GM18508 (cell line): ENCODE measurements around the gene NAIF1.
"Not testable (repeated sequence)": the region's sequence is repeated elsewhere in the genome, so short reads cannot be mapped to it uniquely, and the experiment has no call there.

ENCODE experiments used
- ATAC-seq: cut with Tn5 transposase; IDR thresholded peaks from one replicate; pipeline ENCODE4 v1.9.1; 2021; ENCODE audit warnings: moderate number of reproducible peaks; ENCODE audit not compliant: insufficient read depth, unreplicated experiment

The NAIF1 gene, protein sequence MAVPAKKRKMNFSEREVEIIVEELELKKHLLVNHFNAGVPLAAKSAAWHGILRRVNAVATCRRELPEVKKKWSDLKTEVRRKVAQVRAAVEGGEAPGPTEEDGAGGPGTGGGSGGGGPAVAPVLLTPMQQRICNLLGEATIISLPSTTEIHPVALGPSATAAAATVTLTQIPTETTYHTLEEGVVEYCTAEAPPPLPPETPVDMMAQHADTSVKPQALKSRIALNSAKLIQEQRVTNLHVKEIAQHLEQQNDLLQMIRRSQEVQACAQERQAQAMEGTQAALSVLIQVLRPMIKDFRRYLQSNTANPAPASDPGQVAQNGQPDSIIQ

DNA sequence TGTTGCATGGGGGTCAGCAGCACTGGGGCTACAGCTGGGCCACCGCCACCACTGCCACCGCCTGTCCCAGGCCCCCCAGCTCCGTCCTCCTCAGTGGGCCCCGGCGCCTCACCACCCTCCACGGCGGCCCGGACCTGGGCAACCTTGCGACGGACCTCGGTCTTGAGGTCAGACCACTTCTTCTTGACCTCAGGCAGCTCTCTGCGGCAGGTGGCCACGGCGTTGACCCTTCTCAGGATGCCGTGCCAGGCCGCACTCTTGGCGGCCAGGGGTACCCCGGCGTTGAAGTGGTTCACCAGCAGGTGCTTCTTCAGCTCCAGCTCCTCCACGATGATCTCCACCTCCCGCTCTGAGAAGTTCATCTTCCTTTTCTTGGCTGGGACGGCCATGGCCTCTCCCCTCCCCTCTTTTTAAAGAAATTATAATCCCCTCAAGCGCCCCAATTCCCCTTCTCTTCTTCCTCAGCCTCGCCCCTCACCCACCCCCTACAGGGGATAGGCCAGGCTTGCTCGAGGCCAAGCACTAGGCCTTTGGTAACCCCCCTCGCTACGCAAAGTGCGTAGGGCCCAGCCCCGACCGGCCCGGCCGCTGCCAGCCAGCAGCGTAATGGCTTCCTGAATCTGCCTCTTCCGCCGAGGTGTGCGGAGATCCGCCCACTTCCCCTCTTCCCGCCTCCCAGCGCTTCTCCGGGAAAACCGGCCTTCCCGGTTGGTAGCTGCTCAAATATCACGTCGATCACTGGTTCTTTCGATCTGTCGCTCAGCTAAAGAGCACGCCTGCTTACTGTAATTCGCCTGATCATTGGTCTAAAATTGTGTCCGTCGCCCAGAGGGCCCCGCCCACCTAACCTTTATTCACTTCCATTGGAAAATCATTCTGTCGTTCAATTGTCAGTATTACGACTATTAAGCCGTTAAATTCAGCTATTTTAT is at the start of gene NAIF1:
Gene NAIF1, minus strand, starts transcription at position 608 of the 932 bp plus-strand sequence. Its CDS starts 219 bp downstream, at position 389.
- peak; percentile 42 for ATAC-seq

DNA sequence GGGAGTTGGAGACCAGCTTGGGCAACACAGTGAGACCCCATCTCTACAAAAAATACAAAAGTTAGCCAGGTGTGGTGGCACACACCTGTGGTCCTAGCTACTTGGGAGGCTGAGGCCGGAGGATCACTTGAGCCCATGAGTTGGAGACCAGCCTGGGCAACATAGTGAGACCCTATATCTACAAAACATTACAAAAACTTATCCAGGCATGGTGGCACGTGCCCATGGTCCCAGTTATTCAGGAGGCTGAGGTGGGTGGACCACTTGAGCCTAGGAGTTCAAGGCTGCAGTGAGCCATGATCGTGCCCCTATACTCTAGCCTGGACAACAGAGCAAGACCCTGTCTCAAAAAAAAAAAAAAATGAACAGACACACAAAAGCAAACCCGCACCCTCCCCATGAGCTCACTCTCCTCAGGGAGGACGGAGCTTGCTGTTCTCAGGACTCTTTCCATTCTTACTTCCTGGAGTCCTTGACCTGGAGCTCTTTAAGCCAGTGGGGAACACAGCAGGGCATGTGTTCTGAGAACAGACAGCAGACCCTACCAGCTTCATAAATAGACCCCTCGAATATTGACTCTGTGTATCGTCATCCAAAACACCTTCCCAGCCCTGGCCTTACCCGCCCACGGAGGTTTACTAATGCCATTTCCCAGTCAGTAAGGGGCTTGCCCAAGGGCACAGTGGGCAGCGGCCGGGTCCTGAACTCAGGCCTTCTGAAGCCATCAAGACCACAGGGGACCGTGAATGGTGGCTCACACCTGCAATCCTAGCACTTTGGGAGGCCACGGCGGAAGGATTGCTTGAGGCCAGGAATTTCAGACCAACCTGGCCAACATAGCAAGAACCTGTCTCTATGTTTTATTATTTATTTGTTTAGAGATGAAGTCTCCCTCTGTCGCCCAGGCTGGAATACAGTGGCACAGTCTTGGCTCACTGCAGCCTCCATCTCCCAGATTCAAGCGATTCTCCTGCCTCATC is 49.3 kb upstream of the NAIF1 start:
- no peak for ATAC-seq

DNA sequence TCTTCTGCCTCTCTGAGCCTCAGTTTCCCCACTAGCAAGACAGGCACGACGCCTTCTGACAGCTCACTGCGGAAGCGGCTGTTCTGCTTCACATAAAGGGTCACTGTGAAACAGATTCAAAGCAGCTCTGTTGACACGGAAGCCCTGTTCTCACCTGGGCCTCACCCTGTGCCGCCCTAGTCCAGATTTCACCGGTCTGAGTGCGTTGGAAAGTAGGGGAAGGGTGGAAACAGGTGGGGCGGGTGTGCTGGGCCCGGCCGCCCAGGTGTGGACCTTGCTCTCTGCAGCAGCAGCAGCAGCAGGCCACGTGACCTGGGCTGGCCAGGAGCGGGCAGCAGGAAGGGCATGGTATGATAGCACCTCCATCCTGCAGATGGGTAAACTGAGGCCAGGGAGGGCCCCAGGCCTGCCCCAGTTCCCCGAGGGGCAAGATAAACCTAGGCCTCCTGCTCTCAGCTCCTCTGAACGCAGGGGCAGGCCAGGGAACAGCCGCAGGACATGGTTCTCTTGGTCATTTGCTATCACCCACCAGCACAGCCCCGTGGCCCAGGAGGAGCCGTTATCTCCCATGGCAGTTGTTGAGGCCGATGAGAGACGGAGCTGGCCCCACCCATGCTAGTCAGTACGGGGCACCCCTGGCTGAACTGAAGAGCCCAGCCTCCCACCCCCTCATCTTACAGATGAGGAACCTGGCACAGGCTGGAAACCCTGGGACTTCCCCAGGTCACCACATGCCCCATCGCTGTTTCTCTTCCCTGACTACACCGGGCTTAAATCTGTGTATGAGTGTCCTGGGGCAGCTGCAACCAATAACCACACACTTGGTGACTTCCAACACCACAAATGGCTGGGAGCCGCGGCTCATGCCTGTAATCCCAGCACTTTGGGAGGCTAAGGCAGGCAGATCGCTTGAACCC is 48.3 kb upstream of the NAIF1 start:
- ATAC-seq: no peak

DNA sequence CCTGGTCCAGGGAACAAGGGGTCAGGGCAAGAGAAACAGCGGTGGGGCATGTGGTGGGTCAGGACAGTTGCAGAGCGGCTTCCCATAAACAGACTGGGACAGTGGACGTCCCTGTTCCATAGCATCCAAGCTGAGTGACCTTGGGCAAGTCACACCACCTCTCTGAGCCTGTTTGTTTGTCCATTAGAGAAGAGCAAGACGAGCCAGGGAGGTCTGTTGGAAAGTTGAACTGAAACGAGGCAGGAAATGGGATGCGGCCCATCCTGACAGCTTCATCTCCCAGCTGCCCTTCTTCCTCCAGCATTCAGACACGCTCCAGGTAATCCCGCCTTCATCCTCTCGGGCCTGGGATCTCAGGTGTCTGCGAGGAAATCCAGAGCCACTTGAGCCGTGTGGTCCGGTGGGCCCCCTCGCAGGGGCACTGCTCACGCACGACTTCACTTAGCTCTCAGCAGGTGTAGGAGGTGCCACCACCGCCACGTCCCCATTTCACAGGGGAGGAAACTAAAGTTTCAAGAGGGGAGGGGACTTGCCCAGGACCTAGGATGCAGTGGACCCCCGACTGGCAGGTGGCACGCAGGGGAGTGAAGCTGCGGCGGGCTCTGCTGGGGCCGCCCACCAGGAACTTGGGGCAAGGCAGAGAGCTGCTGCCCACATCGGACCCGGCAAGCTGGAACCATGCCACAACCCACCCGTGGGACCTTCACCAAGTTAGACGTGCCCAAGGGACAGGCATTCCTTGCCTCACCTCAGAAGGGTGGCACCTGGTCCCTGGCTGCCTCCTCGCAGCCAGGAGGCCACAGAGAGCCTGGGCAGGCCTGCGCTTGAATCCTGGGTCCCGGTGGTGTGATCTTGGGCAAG is 47.4 kb upstream of the NAIF1 start:
- no peak for ATAC-seq

DNA sequence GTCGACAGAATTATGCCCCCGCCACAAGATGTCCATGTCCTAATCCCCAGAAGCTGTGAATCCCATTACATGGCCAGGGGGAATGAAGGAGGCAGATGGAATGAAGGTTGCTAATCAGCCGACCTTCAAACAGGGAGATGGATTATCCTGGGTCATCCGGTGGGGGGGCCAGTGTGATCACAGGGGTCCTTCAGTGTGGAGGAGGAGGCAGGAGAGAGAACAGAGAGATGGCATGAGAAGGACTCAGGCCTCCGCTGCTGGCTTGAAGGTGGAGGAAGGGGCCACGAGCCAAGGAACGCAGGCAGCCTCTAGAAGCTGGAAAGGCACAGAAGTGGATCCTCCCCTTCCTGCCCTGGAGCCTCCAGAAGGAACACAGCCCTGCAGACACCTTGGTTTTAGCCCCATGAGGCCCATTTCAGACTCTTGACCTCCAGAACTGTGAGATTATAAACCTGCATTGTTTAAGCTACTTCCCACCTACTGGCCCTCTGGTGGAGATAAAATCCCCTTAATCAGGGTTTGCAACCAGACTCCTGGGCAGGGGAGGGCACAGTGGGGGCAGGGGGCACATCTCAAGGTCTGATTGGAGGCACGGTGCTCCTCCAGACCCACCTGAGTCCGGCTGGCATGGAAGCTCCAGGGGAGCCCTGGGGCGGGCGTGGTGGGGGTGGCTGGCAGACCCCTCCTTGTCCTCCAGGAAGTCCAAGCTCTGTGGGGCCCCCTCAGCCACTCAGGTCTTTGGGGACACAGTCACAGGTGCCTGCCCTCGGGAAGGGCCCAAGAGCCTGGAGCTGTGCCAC is 46.6 kb upstream of the NAIF1 start:
- ATAC-seq: no peak

DNA sequence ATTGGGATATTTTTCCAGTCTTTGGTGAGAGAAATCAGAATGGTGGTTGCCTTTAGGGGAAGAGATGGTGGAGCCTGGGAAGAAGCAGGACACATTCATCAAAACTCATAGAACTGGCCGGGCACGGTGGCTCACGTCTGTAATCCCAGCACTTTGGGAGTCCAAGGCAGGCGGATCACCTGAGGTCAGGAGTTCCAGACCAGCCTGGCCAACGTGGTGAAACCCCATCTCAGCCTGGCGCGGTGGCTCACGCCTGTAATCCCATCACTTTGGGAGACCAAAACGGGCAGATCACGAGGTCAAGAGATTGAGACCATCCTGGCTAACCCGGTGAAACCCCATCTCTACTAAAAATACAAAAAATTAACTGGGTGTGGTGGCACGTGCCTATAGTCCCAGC is 44.6 kb upstream of the NAIF1 start:
- ATAC-seq: not testable (repeated sequence)

DNA sequence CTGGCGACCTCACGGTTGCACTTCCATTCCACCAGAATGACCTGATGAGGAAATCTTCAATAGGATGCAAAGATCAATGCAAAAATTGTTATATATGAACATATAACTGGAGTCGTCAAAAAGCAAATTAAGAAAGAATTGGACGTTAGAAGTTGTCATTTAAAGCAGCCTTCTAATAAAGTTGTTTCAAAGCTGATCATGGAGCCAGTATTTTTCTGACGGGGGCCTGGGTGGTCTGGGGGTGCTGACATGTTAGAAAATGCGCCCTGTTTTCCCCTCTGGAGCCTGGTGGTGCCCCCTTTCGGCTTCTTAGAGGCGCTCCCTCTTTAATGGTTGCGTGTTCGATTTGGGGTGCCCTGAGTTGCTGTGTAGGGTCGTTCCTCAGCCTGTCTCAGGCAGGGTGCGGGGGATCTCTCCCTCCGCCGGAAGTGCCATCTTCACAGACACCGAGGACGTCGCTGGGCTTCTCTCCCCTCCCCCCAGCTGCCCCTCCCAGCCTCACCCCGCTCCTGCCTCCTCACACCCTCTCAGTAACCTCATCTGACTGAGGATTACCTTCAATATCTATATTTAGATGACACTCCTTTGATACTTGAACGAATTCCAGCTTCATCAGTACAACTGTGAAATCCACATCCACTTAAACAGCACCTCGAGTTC is 42.1 kb upstream of the NAIF1 start:
- ATAC-seq: no peak

DNA sequence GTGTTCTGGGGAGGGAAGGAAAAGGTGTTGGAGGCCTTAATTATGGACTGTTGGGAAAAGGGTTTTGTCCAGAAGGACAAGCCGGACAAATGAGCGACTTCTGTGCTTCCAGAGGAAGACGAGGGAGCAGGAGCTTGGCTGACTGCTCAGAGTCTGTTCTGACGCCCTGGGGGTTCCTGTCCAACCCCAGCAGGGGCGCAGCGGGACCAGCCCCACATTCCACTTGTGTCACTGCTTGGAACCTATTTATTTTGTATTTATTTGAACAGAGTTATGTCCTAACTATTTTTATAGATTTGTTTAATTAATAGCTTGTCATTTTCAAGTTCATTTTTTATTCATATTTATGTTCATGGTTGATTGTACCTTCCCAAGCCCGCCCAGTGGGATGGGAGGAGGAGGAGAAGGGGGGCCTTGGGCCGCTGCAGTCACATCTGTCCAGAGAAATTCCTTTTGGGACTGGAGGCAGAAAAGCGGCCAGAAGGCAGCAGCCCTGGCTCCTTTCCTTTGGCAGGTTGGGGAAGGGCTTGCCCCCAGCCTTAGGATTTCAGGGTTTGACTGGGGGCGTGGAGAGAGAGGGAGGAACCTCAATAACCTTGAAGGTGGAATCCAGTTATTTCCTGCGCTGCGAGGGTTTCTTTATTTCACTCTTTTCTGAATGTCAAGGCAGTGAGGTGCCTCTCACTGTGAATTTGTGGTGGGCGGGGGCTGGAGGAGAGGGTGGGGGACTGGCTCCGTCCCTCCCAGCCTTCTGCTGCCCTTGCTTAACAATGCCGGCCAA is 41.3 kb upstream of the NAIF1 start:
- no peak for ATAC-seq

DNA sequence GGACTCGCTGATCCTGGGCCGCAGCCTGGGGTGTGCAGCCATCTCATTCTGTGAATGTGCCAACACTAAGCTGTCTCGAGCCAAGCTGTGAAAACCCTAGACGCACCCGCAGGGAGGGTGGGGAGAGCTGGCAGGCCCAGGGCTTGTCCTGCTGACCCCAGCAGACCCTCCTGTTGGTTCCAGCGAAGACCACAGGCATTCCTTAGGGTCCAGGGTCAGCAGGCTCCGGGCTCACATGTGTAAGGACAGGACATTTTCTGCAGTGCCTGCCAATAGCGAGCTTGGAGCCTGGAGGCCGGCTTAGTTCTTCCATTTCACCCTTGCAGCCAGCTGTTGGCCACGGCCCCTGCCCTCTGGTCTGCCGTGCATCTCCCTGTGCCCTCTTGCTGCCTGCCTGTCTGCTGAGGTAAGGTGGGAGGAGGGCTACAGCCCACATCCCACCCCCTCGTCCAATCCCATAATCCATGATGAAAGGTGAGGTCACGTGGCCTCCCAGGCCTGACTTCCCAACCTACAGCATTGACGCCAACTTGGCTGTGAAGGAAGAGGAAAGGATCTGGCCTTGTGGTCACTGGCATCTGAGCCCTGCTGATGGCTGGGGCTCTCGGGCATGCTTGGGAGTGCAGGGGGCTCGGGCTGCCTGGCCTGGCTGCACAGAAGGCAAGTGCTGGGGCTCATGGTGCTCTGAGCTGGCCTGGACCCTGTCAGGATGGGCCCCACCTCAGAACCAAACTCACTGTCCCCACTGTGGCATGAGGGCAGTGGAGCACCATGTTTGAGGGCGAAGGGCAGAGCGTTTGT is 40.5 kb upstream of the NAIF1 start:
- ATAC-seq: no peak

DNA sequence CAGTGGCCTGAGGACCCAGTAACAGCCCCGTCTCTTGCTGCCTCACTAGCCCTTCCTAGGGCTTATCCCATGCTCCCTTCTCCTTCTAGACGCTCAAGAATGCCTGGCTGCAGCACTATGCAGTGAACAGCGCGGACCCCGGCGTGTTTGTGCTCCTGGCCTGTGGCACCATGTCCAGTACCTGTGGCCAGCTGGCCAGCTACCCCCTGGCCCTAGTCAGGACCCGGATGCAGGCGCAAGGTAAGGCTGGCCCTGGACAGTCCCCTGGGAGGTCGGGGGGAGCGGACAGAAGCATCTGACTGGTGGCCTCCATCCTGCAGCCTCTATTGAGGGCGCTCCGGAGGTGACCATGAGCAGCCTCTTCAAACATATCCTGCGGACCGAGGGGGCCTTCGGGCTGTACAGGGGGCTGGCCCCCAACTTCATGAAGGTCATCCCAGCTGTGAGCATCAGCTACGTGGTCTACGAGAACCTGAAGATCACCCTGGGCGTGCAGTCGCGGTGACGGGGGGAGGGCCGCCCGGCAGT is 39.9 kb upstream of the NAIF1 start:
- ATAC-seq: no peak

DNA sequence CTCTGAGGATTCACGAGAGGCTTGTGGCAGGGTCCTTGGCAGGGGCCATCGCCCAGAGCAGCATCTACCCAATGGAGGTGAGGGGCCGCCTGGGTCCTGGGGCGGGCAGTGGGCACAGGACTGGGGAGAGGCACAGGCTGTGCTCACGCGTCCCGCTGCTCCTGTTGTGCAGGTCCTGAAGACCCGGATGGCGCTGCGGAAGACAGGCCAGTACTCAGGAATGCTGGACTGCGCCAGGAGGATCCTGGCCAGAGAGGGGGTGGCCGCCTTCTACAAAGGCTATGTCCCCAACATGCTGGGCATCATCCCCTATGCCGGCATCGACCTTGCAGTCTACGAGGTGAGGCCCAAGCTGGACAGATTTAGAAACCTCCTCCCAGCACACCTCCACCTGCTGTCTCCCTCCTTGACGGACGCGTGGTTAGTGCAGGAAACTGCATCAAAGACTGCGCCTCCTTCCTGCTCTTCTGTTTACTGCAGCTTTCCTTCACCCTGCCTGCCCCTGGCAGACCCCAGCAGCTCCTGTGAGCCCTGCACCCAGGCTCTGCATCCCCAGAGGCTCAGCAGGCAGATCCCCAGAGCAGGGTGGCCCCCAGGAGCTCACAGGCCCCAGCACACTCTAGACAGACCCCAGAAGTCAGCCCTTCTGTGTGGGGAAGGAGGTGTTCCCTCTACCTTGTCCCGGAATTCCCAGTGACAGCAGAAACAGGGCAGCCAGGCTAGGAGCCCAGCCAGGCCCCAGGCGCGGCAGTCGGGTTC is 39.2 kb upstream of the NAIF1 start:
- ATAC-seq: no peak

DNA sequence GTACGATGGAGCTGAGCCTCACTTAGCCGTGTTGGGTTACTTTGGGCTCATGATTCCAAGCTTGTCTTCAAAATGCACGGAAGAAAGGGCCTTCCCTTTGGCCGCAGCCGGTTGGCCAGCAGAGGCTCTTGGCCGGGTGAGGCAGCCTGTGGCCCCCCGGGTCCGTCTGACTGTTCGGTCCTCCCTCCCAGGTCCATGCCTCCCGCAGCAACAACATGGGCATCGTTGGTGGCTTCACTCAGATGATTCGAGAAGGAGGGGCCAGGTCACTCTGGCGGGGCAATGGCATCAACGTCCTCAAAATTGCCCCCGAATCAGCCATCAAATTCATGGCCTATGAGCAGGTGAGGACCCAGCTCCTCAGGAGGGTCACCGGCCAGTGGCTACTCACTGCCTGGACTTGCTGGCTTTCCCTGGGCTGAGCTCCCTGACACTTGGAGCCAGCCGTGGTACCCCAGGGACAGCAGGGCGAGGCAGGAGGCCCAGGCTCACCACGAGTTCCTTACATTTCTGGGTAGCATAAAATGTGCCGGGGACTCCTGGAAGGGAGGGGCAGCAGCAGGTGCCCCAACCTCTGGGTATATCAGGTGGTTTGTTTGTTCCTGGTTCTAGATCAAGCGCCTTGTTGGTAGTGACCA is 38.5 kb upstream of the NAIF1 start:
- ATAC-seq: no peak

DNA sequence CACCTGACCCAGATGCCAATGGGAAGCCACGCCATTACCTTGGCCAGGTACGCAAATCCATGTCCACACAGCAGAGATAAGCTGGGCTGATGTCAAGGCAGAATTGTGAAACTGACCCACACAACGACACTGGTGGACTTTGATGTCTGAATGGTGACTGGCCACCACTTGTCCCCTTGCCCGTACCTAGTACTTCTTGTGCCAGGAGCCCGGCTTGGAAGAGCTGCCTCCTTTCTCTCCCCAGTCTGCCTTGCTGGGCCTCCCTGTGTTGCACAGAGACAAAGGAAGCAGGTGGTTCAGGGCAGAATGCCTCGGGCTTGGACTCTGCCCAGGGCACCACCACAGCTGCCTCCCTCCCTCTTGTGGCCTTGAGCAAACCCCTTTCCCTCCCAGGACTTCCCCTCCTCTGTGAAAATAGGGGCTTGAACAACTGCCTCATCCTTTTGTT is 37.1 kb upstream of the NAIF1 start:
- ATAC-seq: no peak

DNA sequence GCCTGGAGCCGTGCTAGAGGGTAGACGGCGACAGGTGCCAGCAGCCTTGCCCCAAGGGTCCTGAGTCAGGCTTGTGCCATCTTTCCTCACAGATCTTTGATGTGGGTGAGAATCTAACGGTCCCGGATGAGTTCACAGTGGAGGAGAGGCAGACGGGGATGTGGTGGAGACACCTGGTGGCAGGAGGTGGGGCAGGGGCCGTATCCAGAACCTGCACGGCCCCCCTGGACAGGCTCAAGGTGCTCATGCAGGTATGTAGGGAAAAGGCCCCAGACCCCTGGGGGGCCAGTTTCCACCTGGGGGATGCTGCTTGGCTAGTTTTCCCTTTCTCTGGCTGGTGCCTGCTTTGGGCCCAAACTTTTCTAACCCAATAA is 36.5 kb upstream of the NAIF1 start:
- ATAC-seq: no peak
